Chondrocyte (in vitro differentiated cells): Measurements from ENCODE around the gene OCA2. TPM values are rescaled to one million over a fixed set of nuclear protein-coding genes. Genes with fewer than 3 reads are reported as not detected.

ENCODE experiments used
- DNase-seq: peaks from one replicate; pipeline ENCODE4 v3.0.0; 2021; ENCODE audit warnings: mixed read lengths, low spot score
- H3K27ac Mint-ChIP-seq: one replicate; pipeline ENCODE4 v1.8.0; 2021; ENCODE audit warnings: mild to moderate bottlenecking, moderate library complexity, mixed read lengths; ENCODE audit not compliant: unreplicated experiment
- H3K27me3 Mint-ChIP-seq: 2 replicates; pipeline ENCODE4 v1.8.0; 2021; ENCODE audit warnings: low read depth, mixed read lengths
- H3K36me3 Mint-ChIP-seq: 2 replicates; pipeline ENCODE4 v1.8.0; 2021; ENCODE audit warnings: low read depth, mixed read lengths
- H3K4me1 Mint-ChIP-seq: 2 replicates; pipeline ENCODE4 v1.8.0; 2021; ENCODE audit warnings: low read depth, mild to moderate bottlenecking, mixed read lengths
- H3K4me3 Mint-ChIP-seq: one replicate; pipeline ENCODE4 v1.8.0; 2021; ENCODE audit warnings: mild to moderate bottlenecking, moderate library complexity, mixed read lengths; ENCODE audit not compliant: unreplicated experiment
- H3K9me3 Mint-ChIP-seq: 2 replicates; pipeline ENCODE4 v1.8.0; 2021; ENCODE audit warnings: low read depth, mixed read lengths
- CTCF ChIP-seq: fragments of 200-600 bp; sonication (generic); IDR thresholded peaks from 2 replicates; pipeline ENCODE4 v1.5.0; 2021; ENCODE audit warnings: antibody characterized with exemption, mild to moderate bottlenecking, moderate library complexity
- total RNA-seq: library from RNA; stranded (reverse); gene quantifications from 3 replicates; pipeline ENCODE4 v1.2.1, GENCODE V29; 2021

Gene OCA2
- total RNA-seq, 1 donor from 2014 or later = 0.75 TPM

DNA sequence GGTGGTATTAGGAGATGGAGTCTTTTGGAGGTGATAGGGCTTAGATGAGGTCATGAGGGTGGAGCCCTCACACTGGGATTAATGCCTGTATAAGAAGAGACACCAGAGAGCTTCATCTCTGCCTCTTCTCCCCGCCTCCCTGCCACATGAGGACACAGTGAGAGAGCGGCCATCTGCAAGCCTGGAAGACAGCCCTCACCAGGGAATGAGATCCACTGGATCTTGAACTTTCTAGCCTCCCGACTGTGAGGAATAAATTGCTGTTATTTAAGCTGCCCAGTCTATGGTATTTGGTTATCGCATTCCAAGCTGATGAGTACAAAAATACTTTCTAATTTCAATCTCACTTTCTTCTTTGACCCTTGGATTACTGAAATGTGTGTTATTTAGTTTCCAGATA lies 121.4 kb downstream of the OCA2 start:
- H3K27me3 Mint-ChIP-seq = no peaks in the 10 kb centered on the region
- no peak overlapping the region for H3K4me3 Mint-ChIP-seq
- peak overlapping the region; percentile 12 for H3K27ac Mint-ChIP-seq
- no peak for DNase-seq
- no peak for TF ChIP-seq CTCF
- H3K4me1 Mint-ChIP-seq = peaks cover 16% of the 10 kb centered on the region
- peaks cover 17% of the 10 kb centered on the region for H3K9me3 Mint-ChIP-seq
- no peaks in the 10 kb centered on the region for H3K36me3 Mint-ChIP-seq

DNA sequence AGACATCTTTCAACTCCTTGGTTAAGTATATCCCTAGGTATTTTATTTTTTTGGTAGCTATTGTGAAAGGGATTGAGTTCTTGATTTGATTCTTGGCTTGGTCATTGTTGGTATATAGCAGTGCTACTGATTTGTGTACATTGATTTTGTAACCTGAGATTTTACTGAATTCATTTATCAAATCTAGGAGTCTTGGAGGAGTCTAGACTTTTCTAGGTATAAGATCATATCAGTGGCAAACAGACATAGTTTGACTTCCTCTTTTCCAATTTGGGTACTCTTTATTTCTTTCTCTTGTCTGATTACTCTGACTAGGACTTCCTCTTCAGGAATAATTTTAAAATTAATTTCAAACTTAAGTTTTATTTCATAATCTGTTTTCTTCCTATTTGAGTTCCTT lies 125.2 kb downstream of the OCA2 start:
- no peaks in the 10 kb centered on the region for H3K36me3 Mint-ChIP-seq
- no peaks in the 10 kb centered on the region for H3K27me3 Mint-ChIP-seq
- H3K4me3 Mint-ChIP-seq = no peak overlapping the region
- peaks cover 15% of the 10 kb centered on the region for H3K4me1 Mint-ChIP-seq
- H3K9me3 Mint-ChIP-seq = peaks cover 19% of the 10 kb centered on the region
- no peak overlapping the region for H3K27ac Mint-ChIP-seq
- no peak for TF ChIP-seq CTCF
- DNase-seq = no peak

- Mint-ChIP-seq H3K27ac (no peak overlapping the region), H3K36me3 (no peaks in the 10 kb centered on the region), H3K27me3 (no peaks in the 10 kb centered on the region), H3K9me3 (peaks cover 12% of the 10 kb centered on the region), H3K4me1 (no peaks in the 10 kb centered on the region), H3K4me3 (no peak overlapping the region)
- no peak for TF ChIP-seq CTCF
- no peak for DNase-seq
These were observed 128.3 kb downstream of the OCA2 start for GRCh38 chr15:27970661-27971392.

DNA sequence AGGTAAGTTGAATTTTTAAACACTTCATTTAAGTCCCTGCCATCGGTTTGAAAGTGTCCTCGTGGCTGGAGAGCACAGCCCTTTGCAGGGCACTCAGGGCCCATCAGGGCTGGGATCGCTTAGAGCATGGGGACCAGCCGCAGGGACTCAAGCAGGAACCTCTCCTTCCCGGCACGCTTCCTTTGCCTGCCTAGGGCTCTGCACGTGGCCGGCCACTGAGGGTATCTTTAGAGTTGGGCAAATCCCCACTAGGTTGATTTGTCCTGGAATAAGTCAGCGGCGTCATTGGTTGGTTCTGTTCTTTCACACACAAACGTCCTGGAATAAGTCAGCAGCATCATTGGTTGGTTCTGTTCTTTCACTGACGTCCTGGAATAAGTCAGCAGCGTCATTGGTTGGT lies 131.6 kb downstream of the OCA2 start:
- H3K27ac Mint-ChIP-seq = no peak overlapping the region

DNA sequence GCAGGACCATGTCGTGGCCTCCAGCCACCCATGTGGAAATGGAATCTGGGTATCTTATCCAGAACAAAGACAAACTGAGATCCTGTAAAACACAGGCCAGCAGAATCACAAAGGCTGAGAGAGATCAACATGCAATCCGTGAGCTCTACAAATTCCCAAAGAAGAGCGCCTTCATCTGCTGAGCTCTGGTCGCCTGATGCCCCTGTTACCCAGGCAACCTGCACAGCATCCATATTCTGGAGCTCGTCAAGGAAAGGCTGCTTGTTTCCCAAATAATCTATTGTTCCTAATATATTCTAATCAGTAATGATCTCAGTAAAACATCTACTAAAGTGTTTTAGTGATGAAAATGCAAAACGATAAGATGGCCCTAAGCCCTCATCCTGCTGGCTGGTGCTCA lies 133.6 kb downstream of the OCA2 start:
- DNase-seq = no peak
- Mint-ChIP-seq H3K9me3 (peaks cover 8% of the 10 kb centered on the region), H3K27me3 (no peaks in the 10 kb centered on the region), H3K4me3 (no peak overlapping the region), H3K27ac (no peak overlapping the region), H3K36me3 (no peaks in the 10 kb centered on the region), H3K4me1 (peaks cover 4% of the 10 kb centered on the region)
- TF ChIP-seq CTCF = no peak

More for the DNA sequence above, 131.6 kb downstream of the OCA2 start:
- H3K36me3 Mint-ChIP-seq = no peaks in the 10 kb centered on the region
- no peak overlapping the region for H3K4me3 Mint-ChIP-seq
- no peak for DNase-seq
- no peak for TF ChIP-seq CTCF
- peaks cover 4% of the 10 kb centered on the region for H3K4me1 Mint-ChIP-seq
- H3K9me3 Mint-ChIP-seq = peaks cover 7% of the 10 kb centered on the region
- no peaks in the 10 kb centered on the region for H3K27me3 Mint-ChIP-seq
